ENCODE measurements around the gene HENMT1. TPM values are rescaled to one million over a fixed set of nuclear protein-coding genes. Genes with fewer than 3 reads are reported as not detected.

Gene HENMT1
- total RNA-seq, 6 experiments from 2014 or later: 0.18 to 1.2 (median 0.70) TPM

GRCh38 chr1:108600504-108600903 is 60.4 kb downstream of the HENMT1 start:
- Histone ChIP-seq H3K4me3 (no peak overlapping the region), H3K9me3 (no peaks in the 10 kb centered on the region), H3K4me1 (no peaks in the 10 kb centered on the region), H3K36me3 (no peaks in the 10 kb centered on the region), H3K27me3 (no peaks in the 10 kb centered on the region), H3K27ac (no peak overlapping the region)
- 68% methylated on average over 4 of the region's 4 CpGs for WGBS (ENCODE audit: insufficient coverage, low coverage, low lambda C conversion rate, missing lambda C conversion rate)
- DNase-seq (no peak), ATAC-seq (peak in 1 of 4 donors; percentile 20)
- TF ChIP-seq POLR2A (IDR thresholded peaks at IDR 0.05) (no peak), CTCF (IDR thresholded peaks at IDR 0.05) (no peak)
- intact Hi-C loops (cut with DNase I): no loop called here

- Histone ChIP-seq H3K4me3 (no peak overlapping the region), H3K27me3 (no peaks in the 10 kb centered on the region), H3K4me1 (no peaks in the 10 kb centered on the region), H3K36me3 (no peaks in the 10 kb centered on the region), H3K9me3 (no peaks in the 10 kb centered on the region), H3K27ac (no peak overlapping the region)
- DNase-seq (no peak), ATAC-seq (no peak)
- TF ChIP-seq CTCF (IDR thresholded peaks at IDR 0.05) (no peak), POLR2A (IDR thresholded peaks at IDR 0.05) (no peak)
- intact Hi-C loops (cut with DNase I): no loop called here
- 71% methylated on average over 1 of the region's 1 CpG for WGBS (ENCODE audit: insufficient coverage, low coverage, low lambda C conversion rate, missing lambda C conversion rate)
Observed at GRCh38 chr1:108598340-108598739, 62.6 kb downstream of the HENMT1 start.

Other genes starting within 250 kb of the HENMT1 start
- not detected for gene NBPF6, start 210.8 kb downstream of the HENMT1 start, total RNA-seq
- 1 to 10 TPM in 5 of 6 experiments, under 1 TPM in 1; 0.88 to 6.5 (median 2.6) TPM for gene EEIG2, start 101.0 kb downstream of the HENMT1 start, total RNA-seq
- 10 to 100 TPM in 5 of 6 experiments, 1 to 10 TPM in 1; 8.6 to 20.3 (median 12.6) TPM for gene PRPF38B, start 31.2 kb upstream of the HENMT1 start, total RNA-seq
- gene FNDC7, start 51.8 kb upstream of the HENMT1 start, total RNA-seq: not detected
- 10 to 100 TPM; 15.3 to 32.2 (median 22.3) TPM for gene STXBP3, start 85.6 kb upstream of the HENMT1 start, total RNA-seq
- gene AKNAD1, start 196.0 kb upstream of the HENMT1 start, total RNA-seq: not detected
- 1 to 10 TPM in 2 of 6 experiments, under 1 TPM in 4; 0.51 to 2.1 (median 0.89) TPM for gene GPSM2, start 215.9 kb upstream of the HENMT1 start, total RNA-seq